NCI-H345 (cell line): Measurements from ENCODE around the gene NTNG1.
"Not testable (repeated sequence)": the region's sequence is repeated elsewhere in the genome, so short reads cannot be mapped to it uniquely, and the experiment has no call there.

Experiments
- DNase-seq: peaks from one replicate; lab custom pipeline; 2025; lab: John Stamatoyannopoulos, UW

Gene NTNG1

GRCh38 chr1:107142666-107143065, 1.8 kb downstream of the NTNG1 start:
- DNase-seq = peak; percentile 26

GRCh38 chr1:107145637-107146036, 4.8 kb downstream of the NTNG1 start:
- DNase-seq = peak; percentile 45

DNA sequence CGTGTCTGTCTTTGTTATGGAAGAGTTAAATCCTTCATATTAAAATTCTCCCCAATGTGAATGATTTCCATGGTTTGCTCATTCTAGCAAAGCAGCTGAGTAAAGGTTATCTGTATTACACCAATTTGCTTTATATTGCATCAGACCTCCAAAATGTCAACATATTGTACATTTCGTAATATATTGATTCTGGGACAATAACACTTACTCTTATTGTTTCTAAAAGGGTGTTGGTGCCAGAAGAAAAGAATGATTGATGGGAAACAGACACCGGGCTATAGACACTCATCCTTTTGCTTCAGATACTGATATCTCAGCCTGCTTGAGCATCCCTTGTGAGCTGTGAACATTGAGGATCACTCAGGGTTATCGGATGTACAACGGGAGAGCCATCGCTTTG, 7.0 kb downstream of the NTNG1 start:
- DNase-seq = peak; percentile 88

DNA sequence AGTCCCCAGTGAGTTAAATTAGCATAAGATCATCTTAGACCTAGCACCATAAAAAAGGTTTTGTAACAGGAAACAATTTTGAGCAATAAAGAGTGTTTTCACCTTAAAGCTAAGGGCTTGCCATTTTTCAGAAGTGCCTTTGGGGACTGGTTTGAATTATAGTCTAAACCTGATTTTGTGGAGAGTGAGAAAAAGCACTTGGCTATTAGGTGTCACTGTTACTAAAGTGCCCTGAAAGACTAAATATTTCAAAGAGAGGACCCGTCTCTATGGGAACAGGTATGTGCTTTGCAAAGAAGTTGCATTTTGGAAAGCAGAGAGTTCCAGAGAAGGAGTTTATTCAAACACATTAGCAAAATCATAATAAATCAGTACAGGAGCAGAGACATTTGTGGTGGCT, 9.1 kb downstream of the NTNG1 start:
- no peak for DNase-seq

DNA sequence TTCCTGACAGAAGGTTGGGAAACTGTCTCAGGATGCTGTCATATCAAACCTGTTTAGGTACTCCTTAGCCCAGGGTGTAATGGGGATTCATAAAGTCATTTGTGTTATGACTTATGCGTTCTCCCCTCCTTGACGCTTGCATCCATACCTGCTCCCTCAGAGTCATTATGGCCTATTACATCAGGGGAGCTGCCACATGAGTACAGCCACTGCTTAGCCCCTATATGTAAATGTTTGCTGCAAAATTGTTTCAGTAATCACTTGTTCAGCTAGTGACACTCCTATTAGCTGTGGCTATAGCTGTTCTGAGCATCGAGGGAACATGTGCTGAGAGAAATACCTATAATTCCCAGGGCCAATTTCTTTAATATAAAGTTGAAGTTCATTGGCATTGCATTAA, 10.5 kb downstream of the NTNG1 start:
- DNase-seq = no peak

GRCh38 chr1:107152395-107152794, 11.6 kb downstream of the NTNG1 start:
- no peak for DNase-seq

- peak; percentile 15 for DNase-seq
These were observed 12.2 kb downstream of the NTNG1 start for GRCh38 chr1:107153014-107153413.

- no peak for DNase-seq
These were observed 17.7 kb downstream of the NTNG1 start for GRCh38 chr1:107158496-107158895.

- no peak for DNase-seq
These were observed 18.2 kb downstream of the NTNG1 start for GRCh38 chr1:107158991-107159390.

- DNase-seq = no peak
These were observed 21.9 kb downstream of the NTNG1 start for GRCh38 chr1:107162745-107163144.

DNA sequence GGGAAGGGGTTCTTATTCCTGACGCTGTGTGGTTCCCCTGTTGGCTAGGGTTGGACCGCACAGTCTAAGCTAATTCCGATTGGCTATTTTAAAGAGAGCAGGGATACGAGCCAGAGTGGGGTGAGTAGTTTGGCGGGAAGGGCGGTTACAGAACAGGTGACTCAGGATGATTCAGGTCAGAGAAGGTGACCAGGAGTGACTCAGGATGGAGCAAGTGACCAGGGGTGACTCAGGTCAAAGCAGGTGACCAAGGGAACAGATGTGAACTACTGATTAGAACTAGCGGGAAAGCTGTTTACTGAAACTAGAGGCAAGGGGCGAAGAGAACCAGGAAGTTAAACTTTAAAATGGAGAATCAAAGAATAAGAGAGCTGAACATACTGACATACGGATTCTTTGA, 24.1 kb downstream of the NTNG1 start:
- not testable (repeated sequence) for DNase-seq

GRCh38 chr1:107169615-107170014, 28.8 kb downstream of the NTNG1 start:
- no peak for DNase-seq

- DNase-seq = no peak
These were observed 30.5 kb downstream of the NTNG1 start for GRCh38 chr1:107171333-107171732.

- no peak for DNase-seq
These were observed 31.8 kb downstream of the NTNG1 start for GRCh38 chr1:107172450-107173170.

DNA sequence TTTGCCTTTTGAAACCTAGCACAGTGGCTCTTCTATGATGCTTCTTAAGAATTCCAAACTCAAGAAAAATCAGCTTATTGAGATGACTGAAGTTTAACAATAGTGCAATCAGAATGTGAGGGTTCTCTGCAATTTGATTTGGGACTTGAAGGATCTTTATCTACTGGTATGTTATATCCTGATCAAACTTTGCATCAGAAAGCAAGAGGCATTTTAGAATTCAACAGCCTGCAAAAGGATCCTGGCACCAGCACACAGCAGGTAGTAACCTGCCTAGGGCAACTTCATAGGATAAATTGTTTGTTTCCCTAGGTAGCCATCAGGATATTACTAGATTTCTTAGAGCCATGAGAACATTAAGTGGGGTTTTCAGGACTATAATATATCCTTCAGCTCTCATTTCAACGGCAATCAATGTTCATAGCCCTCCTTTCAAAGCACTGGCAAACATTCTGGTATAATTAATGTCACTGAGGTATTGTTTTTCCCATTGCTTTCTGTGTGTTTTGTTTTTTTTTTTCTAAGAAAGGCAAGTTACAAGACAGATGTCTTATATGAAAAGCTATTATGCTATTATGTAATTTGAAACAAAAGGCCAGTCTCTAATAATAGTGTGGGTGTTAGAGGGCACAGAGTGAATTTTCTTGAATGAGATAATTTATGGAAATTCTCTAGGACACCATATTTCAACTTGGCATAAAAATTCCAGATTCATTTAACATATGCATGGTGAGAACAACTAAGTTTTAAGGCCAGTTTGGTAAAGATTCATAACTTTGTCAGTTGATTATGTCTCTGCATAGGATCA, 34.5 kb downstream of the NTNG1 start:
- peak; percentile 43 for DNase-seq

DNA sequence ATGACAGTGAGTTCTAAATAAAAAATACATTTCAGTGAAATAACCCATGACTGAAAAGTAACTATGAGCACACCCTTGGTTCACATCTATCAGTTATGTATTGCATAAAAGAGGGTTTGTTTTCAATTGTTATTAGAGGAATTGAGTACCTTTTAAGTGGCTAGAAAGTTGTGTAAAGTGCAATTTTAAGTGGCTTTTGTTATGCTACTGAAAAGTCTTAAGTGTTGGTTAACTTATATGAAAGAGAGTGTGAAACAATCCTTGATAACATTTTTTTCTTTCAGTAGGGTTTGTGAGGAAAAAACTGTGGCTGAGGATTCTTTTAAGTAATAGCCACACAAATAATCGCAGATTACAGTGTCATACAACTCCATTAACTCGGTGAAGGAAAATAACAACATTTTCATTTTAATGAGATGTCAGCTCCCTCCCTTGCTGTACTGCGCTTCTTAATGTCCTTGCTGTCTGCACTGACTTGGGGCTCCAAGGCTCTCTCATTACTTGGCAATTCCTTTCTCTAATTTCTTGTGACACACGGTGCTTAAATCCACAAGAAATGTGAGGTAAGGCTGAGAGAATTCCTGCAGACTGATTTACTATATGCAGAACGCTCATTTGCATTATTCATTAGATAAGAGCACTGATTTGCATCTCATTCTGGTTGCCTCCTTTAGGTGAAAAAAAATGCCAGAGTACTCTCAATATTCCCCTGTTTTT, 40.6 kb downstream of the NTNG1 start:
- no peak for DNase-seq

DNA sequence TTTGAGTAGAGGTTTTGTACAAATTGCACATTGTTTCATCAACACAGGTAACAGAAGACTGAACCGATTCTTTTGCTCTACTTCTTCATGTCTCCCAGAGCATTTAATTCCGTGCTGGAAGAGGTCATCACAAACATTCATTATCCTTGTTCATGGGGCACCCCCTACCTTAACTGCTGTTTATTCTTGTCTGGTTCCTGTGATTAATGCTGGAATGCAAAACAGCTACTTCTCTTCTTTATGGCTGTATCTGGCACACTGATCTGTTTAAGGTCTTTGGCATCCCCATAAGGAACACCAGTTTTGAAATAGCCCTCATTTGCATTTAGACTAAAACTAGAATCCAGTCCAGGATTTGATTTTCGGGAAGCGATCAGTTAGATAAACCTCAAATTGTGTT, 42.2 kb downstream of the NTNG1 start:
- DNase-seq = no peak

- no peak for DNase-seq
These were observed 44.0 kb downstream of the NTNG1 start for GRCh38 chr1:107184888-107185287.

GRCh38 chr1:107187399-107187798, 46.6 kb downstream of the NTNG1 start:
- no peak for DNase-seq

- no peak for DNase-seq
These were observed 47.3 kb downstream of the NTNG1 start for GRCh38 chr1:107188160-107188559.

- DNase-seq = no peak
These were observed 53.5 kb downstream of the NTNG1 start for GRCh38 chr1:107194380-107194779.

GRCh38 chr1:107195476-107195875, 54.6 kb downstream of the NTNG1 start:
- DNase-seq = no peak
